Testis (tissue), 3 donors: ENCODE measurements around the gene LEMD2. TPM values are rescaled to one million over a fixed set of nuclear protein-coding genes. Genes with fewer than 3 reads are reported as not detected.

Source experiments
- DNase-seq: peaks from one replicate; pipeline ENCODE4 v3.0.0-alpha.2; 2019
- H3K27ac ChIP-seq, 2 donors: fragments of 200-600 bp; sonication (generic); one replicate each; pipeline ENCODE4 v1.5.1; 2019
- H3K27me3 ChIP-seq: fragments of 200-600 bp; sonication (generic); one replicate; pipeline ENCODE4 v1.5.1; 2019
- H3K36me3 ChIP-seq: fragments of 200-600 bp; sonication (generic); one replicate; pipeline ENCODE4 v1.5.1; 2017; ENCODE audit warnings: low read depth; ENCODE audit errors: missing control alignments
- H3K4me1 ChIP-seq: fragments of 200-600 bp; sonication (generic); one replicate; pipeline ENCODE4 v1.5.1; 2019
- H3K4me3 ChIP-seq, 2 donors: fragments of 200-600 bp; sonication (generic); one replicate each; pipeline ENCODE4 v1.5.1; 2017 to 2019
- H3K9me3 ChIP-seq: fragments of 200-600 bp; sonication (generic); one replicate; pipeline ENCODE4 v1.5.1; 2017
- POLR2A ChIP-seq: fragments of 450-650 bp; IDR thresholded peaks from one replicate; pipeline ENCODE4 v1.6.1; 2017; ENCODE audit warnings: antibody characterized with exemption, mild to moderate bottlenecking, moderate library complexity
- WGBS, 2 donors: methylation state at CpG; one replicate each; pipeline ENCODE4 v1.1.5; 2018; 5-methylcytosine and 5-hydroxymethylcytosine counted together
- intact Hi-C: fragments of 100-400 bp; cut with DNase I; formaldehyde crosslinking; loops from one replicate; pipeline ENCODE4 v1.15.1; 2023; ENCODE audit warnings: low total_unique reads
- polyA plus RNA-seq: library from polyadenylated mRNA; stranded (reverse); fragments of 350-450 nt; fragmentation: Illumina TruSeq; extraction: RNeasy Lipid Tissue Mini Kit (QIAGEN cat#74804); gene quantifications from one replicate; pipeline ENCODE4 v1.2.3, GENCODE V29; 2014; ENCODE audit warnings: low read depth, low replicate concordance; ENCODE audit not compliant: insufficient read depth
- total RNA-seq, 2 donors: library from RNA; depleted of rRNA; stranded (reverse); fragments of >200 nt; gene quantifications; one replicate each; pipeline ENCODE4 v1.2.3, GENCODE V29; 2016
- TF ChIP-seq, protein P1 (sequence below), 3 experiments: fragments of 450-650 bp in 2 of 3; fragments of 200-600 bp in 1 of 3; sonication (generic) in 1 of 3; IDR thresholded peaks; one replicate each; pipeline ENCODE4 v1.5.1; 2016 to 2019; ENCODE audit warnings: antibody characterized with exemption in 3 of 3, mild to moderate bottlenecking in 2 of 3, moderate library complexity in 1 of 3

LEMD2 gene
- total and polyA plus RNA-seq, 3 donors from 2014 or later = 71.2 to 89.5 (median 77.0) TPM

- TF ChIP-seq POLR2A = no peak
- TF ChIP-seq, protein P1, sequence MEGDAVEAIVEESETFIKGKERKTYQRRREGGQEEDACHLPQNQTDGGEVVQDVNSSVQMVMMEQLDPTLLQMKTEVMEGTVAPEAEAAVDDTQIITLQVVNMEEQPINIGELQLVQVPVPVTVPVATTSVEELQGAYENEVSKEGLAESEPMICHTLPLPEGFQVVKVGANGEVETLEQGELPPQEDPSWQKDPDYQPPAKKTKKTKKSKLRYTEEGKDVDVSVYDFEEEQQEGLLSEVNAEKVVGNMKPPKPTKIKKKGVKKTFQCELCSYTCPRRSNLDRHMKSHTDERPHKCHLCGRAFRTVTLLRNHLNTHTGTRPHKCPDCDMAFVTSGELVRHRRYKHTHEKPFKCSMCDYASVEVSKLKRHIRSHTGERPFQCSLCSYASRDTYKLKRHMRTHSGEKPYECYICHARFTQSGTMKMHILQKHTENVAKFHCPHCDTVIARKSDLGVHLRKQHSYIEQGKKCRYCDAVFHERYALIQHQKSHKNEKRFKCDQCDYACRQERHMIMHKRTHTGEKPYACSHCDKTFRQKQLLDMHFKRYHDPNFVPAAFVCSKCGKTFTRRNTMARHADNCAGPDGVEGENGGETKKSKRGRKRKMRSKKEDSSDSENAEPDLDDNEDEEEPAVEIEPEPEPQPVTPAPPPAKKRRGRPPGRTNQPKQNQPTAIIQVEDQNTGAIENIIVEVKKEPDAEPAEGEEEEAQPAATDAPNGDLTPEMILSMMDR (IDR thresholded peaks at IDR 0.05) = no peak
- DNase-seq = no peak
- Histone ChIP-seq H3K27ac (no peak overlapping the region), H3K4me1 (no peaks in the 10 kb centered on the region), H3K27me3 (no peaks in the 10 kb centered on the region), H3K36me3 (no peaks in the 10 kb centered on the region), H3K4me3 (no peak overlapping the region), H3K9me3 (no peaks in the 10 kb centered on the region)
- WGBS, 2 donors = 81 to 84% methylated on average over 13 of the region's 13 CpGs
- intact Hi-C loops = no loop called here
Observed at GRCh38 chr6:33724102-33725023, 64.6 kb downstream of the LEMD2 start.

GRCh38 chr6:33723371-33724085, 65.4 kb downstream of the LEMD2 start:
- DNase-seq = no peak
- no peaks in the 10 kb centered on the region for H3K36me3 ChIP-seq
- H3K4me3 ChIP-seq = no peak overlapping the region
- no peaks in the 10 kb centered on the region for H3K27me3 ChIP-seq
- intact Hi-C loops = no loop called here
- TF ChIP-seq, protein P1 (IDR thresholded peaks at IDR 0.05) = no peak
- no peak for TF ChIP-seq POLR2A
- no peak overlapping the region for H3K27ac ChIP-seq
- no peaks in the 10 kb centered on the region for H3K9me3 ChIP-seq
- no peaks in the 10 kb centered on the region for H3K4me1 ChIP-seq
- WGBS, 2 donors = 38 to 54% methylated on average over 3 of the region's 3 CpGs

GRCh38 chr6:33722103-33722623, 66.8 kb downstream of the LEMD2 start:
- Histone ChIP-seq H3K4me1 (peaks cover 4% of the 10 kb centered on the region), H3K36me3 (no peaks in the 10 kb centered on the region), H3K27me3 (no peaks in the 10 kb centered on the region), H3K27ac (no peak overlapping the region), H3K9me3 (no peaks in the 10 kb centered on the region), H3K4me3 (no peak overlapping the region)
- WGBS, 2 donors = 90 to 92% methylated on average over 5 of the region's 5 CpGs
- TF ChIP-seq, protein P1 (IDR thresholded peaks at IDR 0.05) = no peak
- TF ChIP-seq POLR2A = no peak
- intact Hi-C loops = no loop called here
- DNase-seq = no peak

DNA sequence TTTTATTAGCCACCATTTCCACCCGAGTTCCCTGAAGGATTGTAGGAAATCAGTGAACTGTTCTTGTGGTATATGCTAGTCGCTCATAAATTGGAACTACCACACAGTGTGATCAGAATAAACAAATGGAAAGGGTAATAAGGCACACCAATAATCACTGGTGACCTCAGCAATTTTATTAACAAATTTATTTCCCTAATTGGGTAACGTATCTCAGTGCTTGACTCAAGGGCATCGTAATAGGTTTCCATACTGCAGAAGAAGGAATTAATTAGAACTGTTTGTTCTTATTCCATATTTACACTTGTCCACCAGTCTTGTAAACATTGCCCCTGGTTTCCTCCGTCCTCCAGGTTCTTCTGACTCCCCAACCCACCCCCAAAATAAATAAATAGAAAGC, 67.4 kb downstream of the LEMD2 start:
- no peak overlapping the region for H3K27ac ChIP-seq
- H3K4me1 ChIP-seq = peaks cover 4% of the 10 kb centered on the region
- 62 to 78% methylated on average over 5 of the region's 5 CpGs for WGBS, 2 donors
- intact Hi-C loops = no loop called here
- H3K27me3 ChIP-seq = no peaks in the 10 kb centered on the region
- H3K4me3 ChIP-seq = no peak overlapping the region
- DNase-seq = no peak
- no peaks in the 10 kb centered on the region for H3K36me3 ChIP-seq
- H3K9me3 ChIP-seq = no peaks in the 10 kb centered on the region
- TF ChIP-seq, protein P1 (IDR thresholded peaks at IDR 0.05) = no peak

Other genes starting within 250 kb of the LEMD2 start
- 10 to 100 TPM; 13.1 to 14.8 TPM for gene BAK1, start 208.9 kb downstream of the LEMD2 start, total RNA-seq
- 17.3 TPM for gene BAK1, start 208.9 kb downstream of the LEMD2 start, polyA plus RNA-seq
- 100 to 1,000 TPM in 1 of 2 donors, 10 to 100 TPM in 1; 80.3 to 146 TPM for gene ITPR3, start 167.8 kb downstream of the LEMD2 start, total RNA-seq
- gene ITPR3, start 167.8 kb downstream of the LEMD2 start, polyA plus RNA-seq = 58.2 TPM
- 10 to 100 TPM; 18.1 to 36.2 TPM for gene UQCC2, start 77.4 kb downstream of the LEMD2 start, total RNA-seq
- 119 TPM for gene UQCC2, start 77.4 kb downstream of the LEMD2 start, polyA plus RNA-seq
- under 1 TPM in 1 of 2 donors, not detected in 1; 0.16 TPM for gene IP6K3, start 42.2 kb downstream of the LEMD2 start, total RNA-seq
- gene IP6K3, start 42.2 kb downstream of the LEMD2 start, polyA plus RNA-seq = 0.15 TPM
- gene MLN, start 14.9 kb upstream of the LEMD2 start, total RNA-seq = not detected
- gene MLN, start 14.9 kb upstream of the LEMD2 start, polyA plus RNA-seq = not detected